SK-N-SH (cell line): ENCODE data around the gene TRMT44.

ENCODE experiments used
- CTCF ChIP-seq: fragments of 200-600 bp; sonication (generic); IDR thresholded peaks from 2 replicates; pipeline ENCODE4 v1.6.1; 2017; ENCODE audit warnings: antibody characterized with exemption, mild to moderate bottlenecking, moderate library complexity
- EZH2phosphoT487 ChIP-seq: fragments of 200-600 bp; sonication (generic); IDR thresholded peaks from 2 replicates; pipeline ENCODE4 v1.6.1; 2017; ENCODE audit warnings: low read depth, mixed run types, mild to moderate bottlenecking, antibody characterized with exemption, moderate library complexity, borderline replicate concordance
- JUND ChIP-seq: IDR thresholded peaks from 2 replicates; pipeline ENCODE4 v1.4.0; 2012
- MXI1 ChIP-seq: IDR thresholded peaks from 2 replicates; pipeline ENCODE4 v1.6.1; 2012; ENCODE audit warnings: mild to moderate bottlenecking, low read depth, low read length, improper control_type of control experiment
- RAD21 ChIP-seq: IDR thresholded peaks from 2 replicates; pipeline ENCODE4 v1.6.1; 2012; ENCODE audit warnings: mild to moderate bottlenecking, low read length
- SIN3A ChIP-seq: IDR thresholded peaks from 2 replicates; pipeline ENCODE4 v1.6.1; 2012; ENCODE audit warnings: low read depth, mild to moderate bottlenecking, low read length, moderate library complexity, borderline replicate concordance
- TAF1 ChIP-seq: IDR thresholded peaks from 2 replicates; pipeline ENCODE4 v1.6.1; 2012; ENCODE audit warnings: low read depth, mild to moderate bottlenecking, low read length, moderate library complexity, borderline replicate concordance
- TCF12 ChIP-seq: IDR thresholded peaks from 2 replicates; pipeline ENCODE4 v1.4.0; 2012

- TF ChIP-seq CTCF (no peak), EZH2phosphoT487 (no peak), RAD21 (no peak), TCF12 (no peak), TAF1 (no peak), JUND (no peak), SIN3A (no peak), MXI1 (no peak)
These were observed 29.0 kb downstream of the TRMT44 start for GRCh38 chr4:8469550-8469949.
